ENCODE results near the gene IFNL3.

Gene IFNL3

GRCh38 chr19:39212375-39212742, 32.4 kb downstream of the IFNL3 start:
- peak; percentile 46 to 74 for DNase-seq

- DNase-seq: no peak
These were observed 33.0 kb downstream of the IFNL3 start for GRCh38 chr19:39211731-39212374.

GRCh38 chr19:39209196-39209595, 35.6 kb downstream of the IFNL3 start:
- no peak for DNase-seq

- no peak for DNase-seq
These were observed 36.5 kb downstream of the IFNL3 start for GRCh38 chr19:39208175-39208795.

GRCh38 chr19:39207293-39207836, 37.4 kb downstream of the IFNL3 start:
- DNase-seq: no peak

GRCh38 chr19:39206122-39206521, 38.7 kb downstream of the IFNL3 start:
- DNase-seq: no peak

GRCh38 chr19:39205449-39205764, 39.4 kb downstream of the IFNL3 start:
- no peak for DNase-seq

GRCh38 chr19:39203372-39204341, 41.1 kb downstream of the IFNL3 start, which contains the start of gene SYCN:
TSS of gene SYCN (minus strand) at chr19:39204263. CDS start at chr19:39204254, 9 bp downstream.
- DNase-seq: no peak

- no peak for DNase-seq
These were observed 41.8 kb downstream of the IFNL3 start for GRCh38 chr19:39202998-39203355.

- DNase-seq: no peak
These were observed 44.0 kb downstream of the IFNL3 start for GRCh38 chr19:39200803-39201115.

- no peak for DNase-seq
These were observed 44.6 kb downstream of the IFNL3 start for GRCh38 chr19:39200066-39200802.

GRCh38 chr19:39199025-39199424, 45.8 kb downstream of the IFNL3 start:
- DNase-seq: no peak

- no peak for DNase-seq
These were observed 47.0 kb downstream of the IFNL3 start for GRCh38 chr19:39197808-39198207.

- no peak for DNase-seq
These were observed 47.8 kb downstream of the IFNL3 start, which contains the start of gene NCCRP1 for GRCh38 chr19:39196860-39197562. TSS of gene NCCRP1 (plus strand) at chr19:39196964. CDS start at chr19:39196983, 19 bp downstream.

GRCh38 chr19:39196320-39196719, 48.5 kb downstream of the IFNL3 start:
- DNase-seq: no peak

- peak in 1 of 2 donors; percentile 14 for DNase-seq
These were observed 49.1 kb downstream of the IFNL3 start for GRCh38 chr19:39195755-39196154.

GRCh38 chr19:39194832-39195542, 49.8 kb downstream of the IFNL3 start:
- no peak for DNase-seq

GRCh38 chr19:39193803-39194202, 51.0 kb downstream of the IFNL3 start:
- no peak for DNase-seq

Data from CD4-positive, alpha-beta T cell treated with Interferon alpha-2 for 1 hour (primary cell).